GM18951 (cell line): ENCODE results near the gene ARL6IP4.

Source experiments
- POLR2A ChIP-seq: IDR thresholded peaks from 4 replicates; pipeline ENCODE4 v1.6.1; 2011; ENCODE audit warnings: mild to moderate bottlenecking; ENCODE audit not compliant: insufficient read length, insufficient read depth; ENCODE audit errors: extremely low read depth
- in situ Hi-C: fragments of 300-500 bp; cut with MboI; formaldehyde crosslinking; loops from one replicate; pipeline ENCODE4 v1.12.0; 2022; ENCODE audit warnings: low sequenced_read_pairs, mixed read lengths, inconsistent platforms; ENCODE audit not compliant: unreplicated experiment

The ARL6IP4 gene

DNA sequence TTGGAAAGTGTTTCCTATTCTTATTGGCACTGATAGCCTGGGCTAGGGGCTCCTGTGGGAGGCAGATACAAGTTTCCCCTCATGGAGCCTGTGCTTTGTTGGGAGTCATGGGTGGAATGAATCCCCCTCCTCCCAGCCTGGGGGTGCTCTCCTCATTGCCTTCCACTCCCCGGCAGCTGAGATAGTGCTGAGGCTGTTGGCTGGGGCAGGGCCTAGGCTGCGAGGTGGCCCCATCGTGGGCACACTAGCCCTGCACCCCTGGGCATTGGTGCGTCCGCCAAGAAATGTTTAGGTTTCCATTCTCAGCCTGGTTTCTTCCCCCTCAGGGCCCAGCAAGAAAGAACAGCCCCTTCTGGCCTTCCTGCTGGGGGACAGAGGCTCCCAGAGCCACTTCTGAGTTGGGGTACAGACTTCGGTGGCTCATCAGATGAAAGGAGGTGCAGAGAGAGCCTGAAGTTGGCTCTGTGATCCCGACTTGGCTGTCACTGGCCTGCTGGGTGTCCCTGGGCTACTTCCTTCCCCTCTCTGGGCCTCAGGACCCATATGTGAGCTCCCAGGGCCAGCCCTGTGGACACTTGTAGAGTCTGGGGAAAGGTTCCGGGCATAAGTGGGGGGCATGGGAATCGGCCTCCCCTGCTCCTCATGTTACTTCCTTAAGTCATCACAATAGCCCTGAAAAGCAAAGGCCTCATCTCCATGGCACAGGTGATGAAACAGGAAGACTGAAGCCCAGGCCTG lies 2.7 kb upstream of the ARL6IP4 start:
- in situ Hi-C loops = no loop called here
- no peak for TF ChIP-seq POLR2A

DNA sequence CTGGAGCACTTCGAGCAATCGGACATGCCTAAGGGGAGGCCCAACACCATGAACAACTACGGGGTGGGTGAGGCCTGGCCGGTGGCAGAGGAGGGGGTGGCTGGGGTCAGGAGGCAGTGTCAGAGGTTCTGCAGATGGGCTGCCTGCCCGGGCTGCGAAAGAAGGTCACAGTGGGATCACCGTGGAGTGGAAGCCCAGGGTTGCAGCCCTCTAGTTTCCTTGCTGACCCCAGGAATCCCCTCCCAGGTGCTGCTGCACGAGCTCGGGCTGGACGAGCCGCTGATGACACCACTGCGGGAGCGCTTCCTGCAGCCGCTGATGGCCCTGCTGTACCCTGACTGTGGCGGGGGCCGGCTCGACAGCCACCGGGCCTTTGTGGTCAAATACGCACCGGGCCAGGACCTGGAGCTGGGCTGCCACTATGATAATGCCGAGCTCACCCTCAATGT lies 1.9 kb upstream of the ARL6IP4 start:
- in situ Hi-C loops = no loop called here
- no peak for TF ChIP-seq POLR2A

GRCh38 chr12:122979001-122979907 lies 1.2 kb upstream of the ARL6IP4 start:
- TF ChIP-seq POLR2A = peak; percentile 32
- in situ Hi-C loops = no loop called here

GRCh38 chr12:122979908-122980182 lies 636 bp upstream of the ARL6IP4 start:
- no peak for TF ChIP-seq POLR2A
- in situ Hi-C loops = no loop called here

GRCh38 chr12:122981036-122981471 lies 573 bp downstream of the ARL6IP4 start:
- in situ Hi-C loops = no loop called here
- no peak for TF ChIP-seq POLR2A

DNA sequence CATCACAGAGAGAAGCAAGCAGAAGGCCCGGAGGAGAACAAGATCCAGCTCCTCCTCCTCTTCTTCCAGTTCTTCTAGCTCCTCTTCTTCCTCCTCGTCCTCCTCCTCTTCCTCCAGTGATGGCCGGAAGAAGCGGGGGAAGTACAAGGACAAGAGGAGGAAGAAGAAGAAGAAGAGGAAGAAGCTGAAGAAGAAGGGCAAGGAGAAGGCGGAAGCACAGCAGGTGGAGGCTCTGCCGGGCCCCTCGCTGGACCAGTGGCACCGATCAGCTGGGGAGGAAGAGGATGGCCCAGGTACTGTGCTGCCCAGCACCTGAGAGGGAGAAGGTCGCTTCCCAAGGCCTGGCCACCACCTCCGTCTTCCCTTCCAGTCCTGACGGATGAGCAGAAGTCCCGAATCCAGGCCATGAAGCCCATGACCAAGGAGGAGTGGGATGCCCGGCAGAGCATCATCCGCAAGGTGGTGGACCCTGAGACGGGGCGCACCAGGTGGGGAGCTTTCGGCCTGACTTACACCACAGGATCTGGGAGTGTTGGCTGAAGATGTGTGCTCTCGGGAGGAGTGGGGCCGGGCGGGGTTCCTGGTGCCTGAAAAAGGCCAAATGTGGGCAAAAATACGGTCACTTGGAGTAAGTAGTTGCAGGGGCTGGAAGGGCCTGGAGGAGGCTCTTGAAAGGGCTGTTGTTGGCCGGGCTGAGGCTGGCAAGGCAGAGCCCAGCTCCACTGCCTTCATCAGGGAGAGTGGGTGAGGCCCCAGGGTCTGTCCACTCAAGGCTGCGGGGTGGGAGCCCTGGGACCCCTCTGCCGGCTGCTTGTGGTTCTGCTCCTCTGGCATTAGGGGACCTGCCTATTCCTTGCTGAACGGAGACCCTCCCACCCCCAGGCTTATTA lies 1.4 kb downstream of the ARL6IP4 start:
- in situ Hi-C loops = no loop called here
- no peak for TF ChIP-seq POLR2A

- in situ Hi-C loops = no loop called here
- no peak for TF ChIP-seq POLR2A
Observed at GRCh38 chr12:122982477-122982815, 2.0 kb downstream of the ARL6IP4 start.

- TF ChIP-seq POLR2A = no peak
- in situ Hi-C loops = no loop called here
Observed at GRCh38 chr12:122982963-122983788, 2.7 kb downstream of the ARL6IP4 start.

DNA sequence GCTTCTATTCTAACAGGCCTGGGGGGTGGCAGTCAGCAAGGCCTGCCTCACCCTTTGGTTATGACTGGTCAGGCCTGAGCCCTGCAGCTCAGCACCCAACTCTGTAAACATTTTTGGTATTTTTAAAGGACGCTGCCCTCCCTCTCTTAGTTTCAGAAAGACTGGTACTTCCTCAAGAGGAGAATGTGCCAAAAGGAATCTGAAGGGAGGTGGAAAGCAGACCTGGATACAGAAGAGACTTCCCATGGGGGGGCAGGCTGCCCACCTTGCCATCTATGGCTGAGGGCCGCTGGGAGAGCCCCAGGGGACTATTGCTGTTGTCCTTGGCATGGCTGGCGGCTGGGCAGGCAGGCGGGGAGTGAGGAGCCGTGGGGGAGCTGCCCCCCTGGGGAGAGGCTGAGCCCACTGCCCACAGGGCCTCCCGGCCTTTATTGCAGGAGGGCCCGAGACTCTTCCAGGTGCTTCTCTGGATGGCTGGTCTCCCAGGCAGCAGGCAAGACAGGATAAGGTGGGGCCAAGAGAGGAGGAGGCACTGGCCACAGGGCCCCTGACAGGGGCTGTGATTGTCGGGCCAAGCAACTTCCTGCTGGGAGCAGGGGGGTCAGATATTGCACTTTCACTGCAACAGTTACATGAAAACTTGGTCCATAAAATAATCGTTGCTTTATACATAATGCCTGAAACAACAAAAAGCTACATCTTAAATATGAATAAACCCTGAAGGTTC lies 3.5 kb downstream of the ARL6IP4 start:
- in situ Hi-C loops = no loop called here
- peak; percentile 19 for TF ChIP-seq POLR2A

GRCh38 chr12:122984612-122985337 lies 4.3 kb downstream of the ARL6IP4 start:
- TF ChIP-seq POLR2A = no peak
- in situ Hi-C loops = no loop called here
